ENCODE measurements around the gene EID2. TPM values are rescaled to one million over a fixed set of nuclear protein-coding genes. Genes with fewer than 3 reads are reported as not detected.

Gene EID2
- total and polyA plus RNA-seq, 8 donors = 12.7 to 18.3 (median 15.9) TPM

DNA sequence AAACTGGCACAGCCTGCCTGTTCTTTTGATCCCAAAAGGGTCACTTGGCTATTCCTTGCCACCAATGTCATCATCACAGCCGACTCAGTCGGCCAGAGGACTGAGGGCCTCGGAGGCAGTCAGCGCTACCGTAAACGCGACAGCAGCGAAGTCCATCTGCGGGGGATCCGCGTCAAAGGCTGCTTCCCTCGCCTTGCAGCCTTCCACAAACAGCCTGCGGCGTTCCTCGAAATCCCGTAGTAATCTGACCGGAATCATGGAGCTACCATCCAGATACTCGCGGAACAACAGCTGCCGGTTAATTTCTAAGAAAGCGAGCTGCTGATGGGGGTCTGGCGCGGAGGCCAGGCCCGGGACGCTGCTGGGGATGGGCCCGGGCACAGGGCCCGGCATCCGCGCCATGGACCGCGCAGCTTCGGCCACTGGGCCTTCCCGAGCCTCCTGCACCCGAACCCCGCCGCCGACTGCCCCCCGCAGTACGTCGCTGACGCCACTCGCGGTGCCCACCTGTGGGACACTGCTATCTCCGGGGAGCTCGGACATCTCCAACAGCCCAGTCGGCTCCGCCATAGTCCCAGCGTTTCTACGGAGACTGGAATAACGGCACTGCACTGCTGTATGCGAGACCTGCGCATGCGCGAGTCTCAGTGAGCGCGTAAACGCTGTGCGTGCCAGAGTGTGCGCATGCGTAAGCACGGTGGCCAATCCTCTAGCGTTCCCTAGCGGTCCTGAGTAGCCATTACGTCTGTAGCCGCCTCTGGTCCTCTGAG is 7.5 kb downstream of the EID2 start, which contains the start of gene EID2B:
TSS of gene EID2B (minus strand) at position 620 of the 770 bp plus-strand sequence. CDS start at position 570, 50 bp downstream.
- Histone ChIP-seq H3K36me3 (no peaks in the 10 kb centered on the region), H3K27me3 (no peaks in the 10 kb centered on the region), H3K4me1 (peaks cover 3 to 12% of the 10 kb centered on the region in 2 donors), H3K4me3 (peak within 1 kb of the TSS; percentile 84 to 87), H3K27ac (peak within 1 kb of the TSS; percentile 78 to 86), H3K9me3 (no peaks in the 10 kb centered on the region)
- intact Hi-C loops (cut with DNase I) = loop anchor here in 1 of 2 donors (10.0 kb wide), 1 partner anchor 58 kb away; no protein-coding TSS in a partner anchor
- peak; percentile 99 for ATAC-seq
- TF ChIP-seq, protein P1, sequence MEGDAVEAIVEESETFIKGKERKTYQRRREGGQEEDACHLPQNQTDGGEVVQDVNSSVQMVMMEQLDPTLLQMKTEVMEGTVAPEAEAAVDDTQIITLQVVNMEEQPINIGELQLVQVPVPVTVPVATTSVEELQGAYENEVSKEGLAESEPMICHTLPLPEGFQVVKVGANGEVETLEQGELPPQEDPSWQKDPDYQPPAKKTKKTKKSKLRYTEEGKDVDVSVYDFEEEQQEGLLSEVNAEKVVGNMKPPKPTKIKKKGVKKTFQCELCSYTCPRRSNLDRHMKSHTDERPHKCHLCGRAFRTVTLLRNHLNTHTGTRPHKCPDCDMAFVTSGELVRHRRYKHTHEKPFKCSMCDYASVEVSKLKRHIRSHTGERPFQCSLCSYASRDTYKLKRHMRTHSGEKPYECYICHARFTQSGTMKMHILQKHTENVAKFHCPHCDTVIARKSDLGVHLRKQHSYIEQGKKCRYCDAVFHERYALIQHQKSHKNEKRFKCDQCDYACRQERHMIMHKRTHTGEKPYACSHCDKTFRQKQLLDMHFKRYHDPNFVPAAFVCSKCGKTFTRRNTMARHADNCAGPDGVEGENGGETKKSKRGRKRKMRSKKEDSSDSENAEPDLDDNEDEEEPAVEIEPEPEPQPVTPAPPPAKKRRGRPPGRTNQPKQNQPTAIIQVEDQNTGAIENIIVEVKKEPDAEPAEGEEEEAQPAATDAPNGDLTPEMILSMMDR (IDR thresholded peaks at IDR 0.05) = peak; percentile 96 to 97
- DNase-seq = peak; percentile 96 to 99 (median 98)

DNA sequence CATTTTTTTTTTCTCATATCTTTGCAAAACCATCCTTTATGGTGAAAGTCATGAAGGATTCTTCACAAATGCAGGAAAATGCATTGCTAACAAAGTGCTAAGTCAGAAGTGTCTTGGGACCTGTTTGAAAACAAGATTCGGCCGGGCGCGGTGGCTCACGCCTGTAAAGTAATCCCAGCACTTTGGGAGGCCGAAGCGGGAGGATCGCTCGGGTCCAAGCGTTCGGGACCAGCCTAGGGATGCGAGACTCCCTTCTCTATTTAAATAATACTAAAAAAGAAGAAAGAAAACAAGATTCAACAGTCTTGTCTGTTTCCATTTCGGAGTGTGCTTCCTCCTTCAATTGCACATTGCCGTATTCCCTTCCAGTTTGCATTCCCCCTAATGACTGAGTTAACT is 8.1 kb downstream of the EID2 start:
- Histone ChIP-seq H3K27me3 (no peaks in the 10 kb centered on the region), H3K9me3 (no peaks in the 10 kb centered on the region), H3K36me3 (no peaks in the 10 kb centered on the region), H3K4me3 (peak overlapping the region; percentile 84 to 87), H3K4me1 (peaks cover 3 to 12% of the 10 kb centered on the region in 2 donors), H3K27ac (peak overlapping the region; percentile 78 to 86)
- no peak for DNase-seq
- intact Hi-C loops (cut with DNase I) = loop anchor here in 1 of 2 donors (10.0 kb wide), 1 partner anchor 57 kb away; no protein-coding TSS in a partner anchor
- no peak for ATAC-seq
- TF ChIP-seq, protein P1 (IDR thresholded peaks at IDR 0.05) = no peak

DNA sequence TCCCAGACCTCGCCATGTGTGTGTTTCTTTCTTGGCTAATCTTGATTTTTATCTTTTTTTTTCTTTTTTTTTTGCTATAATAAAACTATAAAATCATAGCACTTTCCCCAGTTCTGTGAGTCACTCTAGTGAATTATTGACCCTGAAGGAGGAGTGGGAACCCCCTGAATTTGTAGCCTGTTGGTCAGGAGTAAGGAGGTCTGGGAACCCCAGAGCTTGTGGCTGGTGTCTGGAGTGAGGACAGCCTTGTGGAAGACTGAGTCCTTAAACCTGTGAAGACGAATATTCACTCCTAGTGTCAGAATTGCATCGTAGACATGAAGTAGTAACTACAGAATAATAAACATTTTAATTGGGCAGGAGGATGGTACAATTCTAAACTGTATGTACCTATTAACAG is 14.8 kb downstream of the EID2 start:
- DNase-seq (no peak), ATAC-seq (no peak)
- intact Hi-C loops (cut with DNase I) = no loop called here
- no peak overlapping the region for H3K4me3 ChIP-seq
- no peaks in the 10 kb centered on the region for H3K36me3 ChIP-seq
- peaks cover 0 to 3% of the 10 kb centered on the region in 2 donors for H3K4me1 ChIP-seq
- TF ChIP-seq, protein P1 (IDR thresholded peaks at IDR 0.05) = no peak
- no peak overlapping the region for H3K27ac ChIP-seq
- H3K9me3 ChIP-seq = no peaks in the 10 kb centered on the region
- no peaks in the 10 kb centered on the region for H3K27me3 ChIP-seq

DNA sequence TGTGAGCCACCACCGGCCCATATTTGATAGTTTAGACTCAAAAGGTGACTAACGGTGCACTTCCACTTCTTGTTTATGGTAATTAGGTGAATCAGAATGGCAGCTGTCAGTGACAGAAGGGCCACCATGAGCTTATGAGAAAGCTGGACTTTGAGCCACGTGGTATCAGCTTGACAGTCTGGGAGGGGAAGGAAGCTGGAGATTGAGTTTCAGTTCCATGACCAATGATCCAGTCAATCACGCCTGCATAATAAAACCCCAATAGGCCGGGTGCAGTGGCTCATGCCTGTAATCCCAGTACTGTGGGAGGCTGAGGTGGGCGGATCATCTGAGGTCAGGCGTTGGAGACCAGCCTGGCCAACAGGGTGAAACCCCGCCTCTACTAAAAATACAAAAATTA is 15.5 kb downstream of the EID2 start:
- DNase-seq (no peak), ATAC-seq (no peak)
- TF ChIP-seq, protein P1 (IDR thresholded peaks at IDR 0.05) = no peak
- Histone ChIP-seq H3K27me3 (no peaks in the 10 kb centered on the region), H3K27ac (no peak overlapping the region), H3K4me3 (no peak overlapping the region), H3K36me3 (no peaks in the 10 kb centered on the region), H3K4me1 (no peaks in the 10 kb centered on the region), H3K9me3 (no peaks in the 10 kb centered on the region)
- intact Hi-C loops (cut with DNase I) = no loop called here
